ENCODE data around the gene MICAL2.

The MICAL2 gene

DNA sequence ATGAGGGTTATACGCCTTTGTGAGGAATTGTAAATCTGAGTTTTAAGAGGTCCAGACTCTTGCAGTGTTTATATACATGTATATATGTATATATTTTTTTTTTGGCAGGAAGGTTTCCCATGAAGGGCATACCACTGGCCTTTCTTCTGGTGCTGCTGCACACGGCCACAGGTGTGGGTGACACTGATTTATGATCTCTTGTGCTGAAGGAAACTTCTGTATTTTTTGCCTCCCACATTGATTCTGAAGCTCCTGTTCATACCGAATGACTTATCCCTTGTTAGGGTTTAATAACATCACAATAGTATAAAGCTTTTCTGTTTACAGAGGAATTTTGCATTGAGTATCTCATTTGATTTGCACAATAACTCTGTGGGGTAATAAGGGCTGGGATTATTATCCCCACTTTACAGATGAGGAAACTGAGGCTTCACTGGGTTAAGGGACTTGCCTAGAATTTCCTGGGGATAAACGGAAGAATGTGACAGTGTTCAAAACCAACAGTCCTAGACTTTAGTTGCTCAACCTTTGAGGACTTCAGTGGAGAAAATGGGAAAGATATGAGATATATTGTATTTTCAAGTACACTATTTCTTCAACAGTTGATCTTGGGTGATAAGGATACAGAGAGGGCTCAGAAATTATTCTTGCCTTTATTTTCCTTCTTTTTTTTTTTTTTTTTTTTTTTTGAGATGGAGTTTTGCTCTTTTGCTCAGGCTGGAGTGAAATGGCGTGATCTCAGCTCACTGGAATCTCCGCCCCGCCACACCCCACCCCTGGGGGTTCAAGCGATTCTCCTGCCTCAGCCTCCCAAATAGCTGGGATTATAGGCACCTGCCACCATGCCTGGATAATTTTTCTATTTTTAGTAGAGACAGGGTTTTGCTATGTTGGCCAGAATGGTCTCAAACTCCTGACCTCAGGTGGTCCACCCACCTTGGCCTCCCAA lies 70.1 kb downstream of the MICAL2 start:
- ATAC-seq: no peak
- TF ChIP-seq GLIS3 (CRISPR knock-in tag; IDR thresholded peaks at IDR 0.05): no peak
- TF ChIP-seq, protein P1, sequence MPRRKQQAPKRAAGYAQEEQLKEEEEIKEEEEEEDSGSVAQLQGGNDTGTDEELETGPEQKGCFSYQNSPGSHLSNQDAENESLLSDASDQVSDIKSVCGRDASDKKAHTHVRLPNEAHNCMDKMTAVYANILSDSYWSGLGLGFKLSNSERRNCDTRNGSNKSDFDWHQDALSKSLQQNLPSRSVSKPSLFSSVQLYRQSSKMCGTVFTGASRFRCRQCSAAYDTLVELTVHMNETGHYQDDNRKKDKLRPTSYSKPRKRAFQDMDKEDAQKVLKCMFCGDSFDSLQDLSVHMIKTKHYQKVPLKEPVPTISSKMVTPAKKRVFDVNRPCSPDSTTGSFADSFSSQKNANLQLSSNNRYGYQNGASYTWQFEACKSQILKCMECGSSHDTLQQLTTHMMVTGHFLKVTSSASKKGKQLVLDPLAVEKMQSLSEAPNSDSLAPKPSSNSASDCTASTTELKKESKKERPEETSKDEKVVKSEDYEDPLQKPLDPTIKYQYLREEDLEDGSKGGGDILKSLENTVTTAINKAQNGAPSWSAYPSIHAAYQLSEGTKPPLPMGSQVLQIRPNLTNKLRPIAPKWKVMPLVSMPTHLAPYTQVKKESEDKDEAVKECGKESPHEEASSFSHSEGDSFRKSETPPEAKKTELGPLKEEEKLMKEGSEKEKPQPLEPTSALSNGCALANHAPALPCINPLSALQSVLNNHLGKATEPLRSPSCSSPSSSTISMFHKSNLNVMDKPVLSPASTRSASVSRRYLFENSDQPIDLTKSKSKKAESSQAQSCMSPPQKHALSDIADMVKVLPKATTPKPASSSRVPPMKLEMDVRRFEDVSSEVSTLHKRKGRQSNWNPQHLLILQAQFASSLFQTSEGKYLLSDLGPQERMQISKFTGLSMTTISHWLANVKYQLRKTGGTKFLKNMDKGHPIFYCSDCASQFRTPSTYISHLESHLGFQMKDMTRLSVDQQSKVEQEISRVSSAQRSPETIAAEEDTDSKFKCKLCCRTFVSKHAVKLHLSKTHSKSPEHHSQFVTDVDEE (CRISPR knock-in tag; IDR thresholded peaks at IDR 0.05): no peak
- TF ChIP-seq, protein P2, sequence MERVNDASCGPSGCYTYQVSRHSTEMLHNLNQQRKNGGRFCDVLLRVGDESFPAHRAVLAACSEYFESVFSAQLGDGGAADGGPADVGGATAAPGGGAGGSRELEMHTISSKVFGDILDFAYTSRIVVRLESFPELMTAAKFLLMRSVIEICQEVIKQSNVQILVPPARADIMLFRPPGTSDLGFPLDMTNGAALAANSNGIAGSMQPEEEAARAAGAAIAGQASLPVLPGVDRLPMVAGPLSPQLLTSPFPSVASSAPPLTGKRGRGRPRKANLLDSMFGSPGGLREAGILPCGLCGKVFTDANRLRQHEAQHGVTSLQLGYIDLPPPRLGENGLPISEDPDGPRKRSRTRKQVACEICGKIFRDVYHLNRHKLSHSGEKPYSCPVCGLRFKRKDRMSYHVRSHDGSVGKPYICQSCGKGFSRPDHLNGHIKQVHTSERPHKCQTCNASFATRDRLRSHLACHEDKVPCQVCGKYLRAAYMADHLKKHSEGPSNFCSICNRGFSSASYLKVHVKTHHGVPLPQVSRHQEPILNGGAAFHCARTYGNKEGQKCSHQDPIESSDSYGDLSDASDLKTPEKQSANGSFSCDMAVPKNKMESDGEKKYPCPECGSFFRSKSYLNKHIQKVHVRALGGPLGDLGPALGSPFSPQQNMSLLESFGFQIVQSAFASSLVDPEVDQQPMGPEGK (CRISPR knock-in tag; IDR thresholded peaks at IDR 0.05; ENCODE audit: borderline replicate concordance): no peak

DNA sequence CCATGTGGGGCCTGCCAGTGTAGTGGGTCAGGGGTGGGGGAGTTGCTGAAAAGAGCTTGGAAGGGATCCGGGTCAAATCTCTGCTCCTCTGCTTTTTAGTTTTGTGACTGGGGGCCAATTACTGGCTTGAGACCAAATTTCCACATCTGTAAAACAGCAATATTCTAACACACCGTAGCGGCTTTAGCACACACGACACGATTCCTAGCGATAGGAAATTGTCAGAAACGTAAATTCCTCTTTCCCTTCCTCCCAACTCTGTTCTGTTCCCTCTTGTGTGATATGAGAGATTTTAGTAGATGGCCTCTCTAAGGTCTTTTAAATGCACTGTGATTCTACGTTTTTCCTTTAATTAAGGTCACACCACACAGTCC lies 71.9 kb downstream of the MICAL2 start:
- ATAC-seq: no peak
- TF ChIP-seq ISL1 (CRISPR knock-in tag; IDR thresholded peaks at IDR 0.05): no peak
- TF ChIP-seq TCF4 (CRISPR knock-in tag; IDR thresholded peaks at IDR 0.05; ENCODE audit: borderline replicate concordance): no peak
- TF ChIP-seq, protein P1 (CRISPR knock-in tag; IDR thresholded peaks at IDR 0.05): no peak
- no peak for TF ChIP-seq ZFP3 (CRISPR knock-in tag; IDR thresholded peaks at IDR 0.05)
- no peak for TF ChIP-seq SNAI2 (CRISPR knock-in tag; IDR thresholded peaks at IDR 0.05)
- no peak for TF ChIP-seq CSDC2 (CRISPR knock-in tag; IDR thresholded peaks at IDR 0.05)

DNA sequence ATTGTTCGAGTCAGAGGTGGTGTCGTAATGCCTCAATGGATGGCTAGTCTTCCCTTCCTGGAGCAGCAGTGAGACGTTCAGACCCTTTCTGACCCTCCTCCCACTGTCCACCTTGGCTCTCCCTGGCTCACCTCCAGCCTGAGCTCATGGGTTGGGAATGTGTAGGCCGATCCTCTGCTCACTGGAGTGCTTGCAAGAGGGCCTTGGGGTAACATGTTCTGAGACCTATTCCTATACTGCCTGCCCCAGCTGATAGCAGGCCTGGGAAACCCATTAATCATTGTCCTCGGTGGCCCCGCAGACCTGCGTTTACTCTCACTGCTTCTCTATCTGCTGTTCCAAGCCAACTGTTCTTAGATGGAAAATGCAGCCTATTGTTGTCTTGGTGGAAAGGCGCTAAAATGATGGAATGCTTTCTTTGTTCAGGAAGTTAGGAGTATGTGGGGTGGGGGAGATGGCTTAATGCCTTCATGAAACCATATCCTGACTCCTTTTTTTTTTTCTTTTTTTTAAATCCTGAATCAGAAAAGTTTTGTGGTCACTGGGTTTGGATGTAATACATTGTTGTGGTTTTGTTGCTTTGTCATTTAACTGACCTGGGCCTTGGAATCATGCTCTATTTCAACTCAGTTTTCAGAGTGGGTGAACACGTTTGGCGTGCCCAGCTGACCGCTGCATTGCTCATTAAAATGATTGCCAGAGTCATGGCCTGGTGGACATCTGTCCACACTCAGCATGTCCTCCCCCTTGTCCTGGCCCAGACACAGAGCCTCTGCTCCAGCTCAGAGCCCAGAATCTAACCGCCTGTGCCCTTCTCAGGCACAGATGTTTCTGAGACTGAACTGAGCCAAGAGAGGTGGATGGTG lies 72.5 kb downstream of the MICAL2 start:
- peak; percentile 84 for ATAC-seq
- TF ChIP-seq, protein P2 (CRISPR knock-in tag; IDR thresholded peaks at IDR 0.05; ENCODE audit: borderline replicate concordance): peak; percentile 58; the same call in 1 of the 2 replicates
- TF ChIP-seq ESRRG (CRISPR knock-in tag; IDR thresholded peaks at IDR 0.05) (no peak), ISL1 (CRISPR knock-in tag; IDR thresholded peaks at IDR 0.05) (peak; percentile 47; the same call in 1 of the 2 replicates), PPARA (CRISPR knock-in tag; IDR thresholded peaks at IDR 0.05; ENCODE audit: borderline replicate concordance) (no peak), ZNF8 (CRISPR knock-in tag; IDR thresholded peaks at IDR 0.05) (no peak), RARB (CRISPR knock-in tag; IDR thresholded peaks at IDR 0.05) (no peak; the same call in 1 of the 2 replicates), SNAI2 (CRISPR knock-in tag; IDR thresholded peaks at IDR 0.05) (peak; percentile 76; the same call in 1 of the 2 replicates), ARNTL (CRISPR knock-in tag; IDR thresholded peaks at IDR 0.05; ENCODE audit: borderline replicate concordance, low read depth) (no peak), ZFP3 (CRISPR knock-in tag; IDR thresholded peaks at IDR 0.05) (peak; percentile 67), GLIS3 (CRISPR knock-in tag; IDR thresholded peaks at IDR 0.05) (no peak), ZNF70 (CRISPR knock-in tag; IDR thresholded peaks at IDR 0.05) (no peak), OSR1 (CRISPR knock-in tag; IDR thresholded peaks at IDR 0.05) (no peak), ZNF565 (CRISPR knock-in tag; conservative IDR thresholded peaks at IDR 0.05; ENCODE audit: low read depth) (no peak), BACH2 (CRISPR knock-in tag; IDR thresholded peaks at IDR 0.05; ENCODE audit: borderline replicate concordance) (no peak), TCF4 (CRISPR knock-in tag; IDR thresholded peaks at IDR 0.05; ENCODE audit: borderline replicate concordance) (peak; percentile 30; the same call in 1 of the 2 replicates), ZC3H10 (CRISPR knock-in tag; IDR thresholded peaks at IDR 0.05) (no peak), TOX (CRISPR knock-in tag; IDR thresholded peaks at IDR 0.05; ENCODE audit: borderline replicate concordance) (no peak), CSDC2 (CRISPR knock-in tag; IDR thresholded peaks at IDR 0.05) (peak; percentile 84; the same call in 1 of the 2 replicates)
- TF ChIP-seq, protein P3, sequence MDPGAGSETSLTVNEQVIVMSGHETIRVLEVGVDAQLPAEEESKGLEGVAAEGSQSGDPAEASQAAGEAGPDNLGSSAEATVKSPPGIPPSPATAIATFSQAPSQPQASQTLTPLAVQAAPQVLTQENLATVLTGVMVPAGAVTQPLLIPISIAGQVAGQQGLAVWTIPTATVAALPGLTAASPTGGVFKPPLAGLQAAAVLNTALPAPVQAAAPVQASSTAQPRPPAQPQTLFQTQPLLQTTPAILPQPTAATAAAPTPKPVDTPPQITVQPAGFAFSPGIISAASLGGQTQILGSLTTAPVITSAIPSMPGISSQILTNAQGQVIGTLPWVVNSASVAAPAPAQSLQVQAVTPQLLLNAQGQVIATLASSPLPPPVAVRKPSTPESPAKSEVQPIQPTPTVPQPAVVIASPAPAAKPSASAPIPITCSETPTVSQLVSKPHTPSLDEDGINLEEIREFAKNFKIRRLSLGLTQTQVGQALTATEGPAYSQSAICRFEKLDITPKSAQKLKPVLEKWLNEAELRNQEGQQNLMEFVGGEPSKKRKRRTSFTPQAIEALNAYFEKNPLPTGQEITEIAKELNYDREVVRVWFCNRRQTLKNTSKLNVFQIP (CRISPR knock-in tag; IDR thresholded peaks at IDR 0.05; ENCODE audit: borderline replicate concordance, low read depth): no peak
- TF ChIP-seq, protein P4, sequence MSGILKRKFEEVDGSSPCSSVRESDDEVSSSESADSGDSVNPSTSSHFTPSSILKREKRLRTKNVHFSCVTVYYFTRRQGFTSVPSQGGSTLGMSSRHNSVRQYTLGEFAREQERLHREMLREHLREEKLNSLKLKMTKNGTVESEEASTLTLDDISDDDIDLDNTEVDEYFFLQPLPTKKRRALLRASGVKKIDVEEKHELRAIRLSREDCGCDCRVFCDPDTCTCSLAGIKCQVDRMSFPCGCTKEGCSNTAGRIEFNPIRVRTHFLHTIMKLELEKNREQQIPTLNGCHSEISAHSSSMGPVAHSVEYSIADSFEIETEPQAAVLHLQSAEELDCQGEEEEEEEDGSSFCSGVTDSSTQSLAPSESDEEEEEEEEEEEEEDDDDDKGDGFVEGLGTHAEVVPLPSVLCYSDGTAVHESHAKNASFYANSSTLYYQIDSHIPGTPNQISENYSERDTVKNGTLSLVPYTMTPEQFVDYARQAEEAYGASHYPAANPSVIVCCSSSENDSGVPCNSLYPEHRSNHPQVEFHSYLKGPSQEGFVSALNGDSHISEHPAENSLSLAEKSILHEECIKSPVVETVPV (CRISPR knock-in tag; IDR thresholded peaks at IDR 0.05): no peak
